BE2C (cell line): ENCODE results near the gene RANBP10. TPM values are rescaled to one million over a fixed set of nuclear protein-coding genes. Genes with fewer than 3 reads are reported as not detected.

Source experiments
- DNase-seq: peaks from one replicate; pipeline ENCODE4 v3.0.0-alpha.2; 2020
- H3K27me3 ChIP-seq: fragments of 250-450 bp; sonication (Bioruptor Pico); 2 replicates; pipeline ENCODE4 v1.5.1; 2020; ENCODE audit warnings: mild to moderate bottlenecking
- H3K36me3 ChIP-seq: fragments of 250-450 bp; sonication (Bioruptor Pico); 2 replicates; pipeline ENCODE4 v1.5.1; 2020; ENCODE audit warnings: mild to moderate bottlenecking
- H3K4me1 ChIP-seq: fragments of 250-450 bp; sonication (Bioruptor Pico); 2 replicates; pipeline ENCODE4 v1.5.1; 2020
- H3K4me3 ChIP-seq: 2 replicates; pipeline ENCODE4 v1.5.1; 2011; ENCODE audit warnings: low read depth, low read length
- H3K9me3 ChIP-seq: fragments of 250-450 bp; sonication (Bioruptor Pico); 2 replicates; pipeline ENCODE4 v1.5.1; 2020
- CTCF ChIP-seq: IDR thresholded peaks from 2 replicates; pipeline ENCODE4 v1.5.1; 2012; ENCODE audit warnings: mild to moderate bottlenecking, low read depth, low read length
- polyA plus RNA-seq: library from polyadenylated mRNA; unstranded; fragments of >200 nt; gene quantifications from one replicate; pipeline ENCODE4 v1.2.1, GENCODE V29; 2012; ENCODE audit warnings: low read depth, missing spikeins; ENCODE audit not compliant: insufficient read length, insufficient read depth

The RANBP10 gene
- polyA plus RNA-seq, result 20.5 TPM

- H3K4me1 ChIP-seq, result no peaks in the 10 kb centered on the region
- H3K4me3 ChIP-seq, result peak within 1 kb of the TSS; percentile 90
- H3K9me3 ChIP-seq, result no peaks in the 10 kb centered on the region
- no peaks in the 10 kb centered on the region for H3K27me3 ChIP-seq
- H3K36me3 ChIP-seq, result peaks cover 17% of the 10 kb centered on the region
- DNase-seq, result peak; percentile 98
- TF ChIP-seq CTCF, result no peak
These were observed at the start of gene RANBP10, which contains the start of gene TSNAXIP1 for GRCh38 chr16:67806428-67807147. RANBP10 (minus strand) TSS chr16:67806560; CDS start chr16:67806536, 24 bp downstream. TSNAXIP1 (plus strand) TSS chr16:67806889; CDS start chr16:67807150, 261 bp downstream.

- Histone ChIP-seq H3K27me3 (no peaks in the 10 kb centered on the region), H3K36me3 (peaks cover 25% of the 10 kb centered on the region), H3K4me3 (no peak overlapping the region), H3K9me3 (no peaks in the 10 kb centered on the region), H3K4me1 (no peaks in the 10 kb centered on the region)
- TF ChIP-seq CTCF, result no peak
- DNase-seq, result no peak
These were observed 49.4 kb upstream of the RANBP10 start for GRCh38 chr16:67855789-67856188.

- no peak for DNase-seq
- Histone ChIP-seq H3K4me3 (no peak overlapping the region), H3K9me3 (no peaks in the 10 kb centered on the region), H3K27me3 (no peaks in the 10 kb centered on the region), H3K4me1 (no peaks in the 10 kb centered on the region), H3K36me3 (peaks cover 20% of the 10 kb centered on the region)
- TF ChIP-seq CTCF, result no peak
These were observed 47.3 kb upstream of the RANBP10 start for GRCh38 chr16:67853670-67854069.

- TF ChIP-seq CTCF, result no peak
- DNase-seq, result no peak
- Histone ChIP-seq H3K27me3 (no peaks in the 10 kb centered on the region), H3K4me1 (no peaks in the 10 kb centered on the region), H3K9me3 (no peaks in the 10 kb centered on the region), H3K4me3 (peak overlapping the region; percentile 96), H3K36me3 (peaks cover 5% of the 10 kb centered on the region)
These were observed 41.8 kb upstream of the RANBP10 start for GRCh38 chr16:67848118-67848517.

GRCh38 chr16:67847064-67847861 lies 40.9 kb upstream of the RANBP10 start, which contains the start of gene CENPT:
CENPT (minus strand) TSS chr16:67847693; CDS start chr16:67833859, 13,834 bp downstream.
- peak; percentile 24 for DNase-seq
- H3K4me3 ChIP-seq, result peak within 1 kb of the TSS; percentile 96
- peaks cover 5% of the 10 kb centered on the region; the same call in 1 of the 2 replicates for H3K36me3 ChIP-seq
- no peaks in the 10 kb centered on the region for H3K4me1 ChIP-seq
- no peak for TF ChIP-seq CTCF
- no peaks in the 10 kb centered on the region for H3K27me3 ChIP-seq
- no peaks in the 10 kb centered on the region for H3K9me3 ChIP-seq
